Heart right ventricle (tissue), 16 donors: ENCODE data around the gene HOXD1. TPM values are rescaled to one million over a fixed set of nuclear protein-coding genes. Genes with fewer than 3 reads are reported as not detected.

Experiments
- ATAC-seq, 8 donors: fragments of 200-7000 bp; cut with Tn5 transposase; one replicate each; pipeline ENCODE4 v1.9.1; 2020; ENCODE audit warnings: mild to moderate bottlenecking in 8 of 8, moderate library complexity in 8 of 8, moderate number of reproducible peaks in 1 of 8
- DNase-seq, 2 donors: peaks; one replicate each; pipeline ENCODE4 v3.0.0-alpha.2; 2020
- H3K27ac ChIP-seq, 10 donors: fragments of 200-600 bp; sonication (generic) in 2 of 10; one replicate each; pipeline versions ENCODE4 v1.5.0 to v1.8.0; 2020 to 2022; ENCODE audit warnings: mild to moderate bottlenecking in 3 of 10
- H3K27me3 ChIP-seq, 7 donors: fragments of 200-600 bp; one replicate each; pipeline ENCODE4 v1.8.0; 2021 to 2022; ENCODE audit warnings: mild to moderate bottlenecking in 2 of 7
- H3K36me3 ChIP-seq, 9 donors: fragments of 200-600 bp; sonication (generic) in 1 of 9; one replicate each; pipeline versions ENCODE4 v1.5.0 to v1.8.0; 2020 to 2022; ENCODE audit warnings: mild to moderate bottlenecking in 2 of 9
- H3K4me1 ChIP-seq, 9 donors: fragments of 200-600 bp; sonication (generic) in 1 of 9; one replicate each; pipeline versions ENCODE4 v1.5.0 to v1.8.0; 2020 to 2022; ENCODE audit warnings: mild to moderate bottlenecking in 4 of 9
- H3K4me3 ChIP-seq, 10 donors: fragments of 200-600 bp; sonication (generic) in 2 of 10; one replicate each; pipeline versions ENCODE4 v1.5.0 to v1.8.0; 2020 to 2022; ENCODE audit warnings: mild to moderate bottlenecking in 7 of 10, moderate library complexity in 2 of 10
- H3K9me3 ChIP-seq, 11 donors: fragments of 200-600 bp in 10 of 11; sonication (generic) in 2 of 11; one replicate each; pipeline versions ENCODE4 v1.5.0 to v1.8.0; 2013 to 2022; ENCODE audit warnings: mild to moderate bottlenecking in 2 of 11, control low read depth in 1 of 11, moderate library complexity in 1 of 11
- CTCF ChIP-seq, 9 donors: fragments of 200-600 bp; sonication (generic) in 2 of 9; IDR thresholded peaks; one replicate each; pipeline versions ENCODE4 v1.5.0 to v1.8.0; 2021 to 2022; ENCODE audit warnings: antibody characterized with exemption in 9 of 9, mild to moderate bottlenecking in 5 of 9, moderate library complexity in 1 of 9
- WGBS, 2 donors: extraction: QIAGEN DNeasy Blood & Tissue Kit; methylation state at CpG; one replicate each; pipeline ENCODE4 v1.1.7; 2013; ENCODE audit warnings: inconsistent platforms in 1 of 2; 5-methylcytosine and 5-hydroxymethylcytosine counted together
- intact Hi-C, 10 donors: fragments of 100-400 bp; cut with DNase I; formaldehyde crosslinking; loops; one replicate each; pipeline versions ENCODE4 v1.11.1 to v1.14.2; 2022
- polyA plus RNA-seq, 2 donors: library from polyadenylated mRNA; stranded (reverse); fragments of 200-250 nt; gene quantifications; one replicate each; pipeline ENCODE4 v1.2.3, GENCODE V29; 2013
- total RNA-seq, 10 donors: library from RNA; stranded (reverse); fragmentation: NEBNext Ultra II Directional in 3 of 10; extraction: Animal tissue kit (Norgen Biotek cat#: 25700) in 3 of 10; gene quantifications; one replicate each; pipeline versions ENCODE4 v1.2.1 to v1.2.4, GENCODE V29; 2021 to 2023
- donor health status: Arrhythmogenic right ventricular cardiomyopathy.
- donor health status: ischemic (EF 13 %, LVEDD 7.1; RV severe dilation, severe dysfunction).
- donor health status: healthy with polysubstance abuse.
- donor health status: DM: no; HTN: yes; CAD: no.
- donor health status: DM: no; HTN: no; CAD: no.
- donor health status: ischemic (EF 25% LVEDD 6.9; RV normal size, moderate dysfunction).
- donor health status: ischemic (EF 25% LVEDD 5.7; RV mildly dilated, moderate dysfunction).
- donor health status: healthy.
- donor health status: DM: yes; HTN: yes; CAD: no.
- donor health status: Ischemic cardiomyopathy.
- donor health status: ischemic (EF 35%, LVEDD 5.7; RV mildly dilated, moderate dysfunction).
- donor health status: nonischemic (EF 11% LVEDD 7.7; RV severe dilation, severe dysfunction).
- donor health status: DM: yes; HTN: yes; CAD: no.
- donor health status: PGD.
- donor health status: ischemic (EF 29% LVEDD 5.4; RV normal size, mild dysfunction).
- donor health status: nonischemic (EF 23%, LVEDD 6.1; RV moderate dilation, normal function).

Gene HOXD1
- total and polyA plus RNA-seq, 12 donors, result 0.03 to 0.23 (median 0.17) TPM; not detected in 8

GRCh38 chr2:176140513-176141317, 47.8 kb upstream of the HOXD1 start:
- H3K27me3 ChIP-seq, result peaks cover 22 to 100% (median 98%) of the 10 kb centered on the region in 7 donors
- WGBS, 2 donors, result 9% methylated on average over 43 to 48 of the region's 48 CpGs

DNA sequence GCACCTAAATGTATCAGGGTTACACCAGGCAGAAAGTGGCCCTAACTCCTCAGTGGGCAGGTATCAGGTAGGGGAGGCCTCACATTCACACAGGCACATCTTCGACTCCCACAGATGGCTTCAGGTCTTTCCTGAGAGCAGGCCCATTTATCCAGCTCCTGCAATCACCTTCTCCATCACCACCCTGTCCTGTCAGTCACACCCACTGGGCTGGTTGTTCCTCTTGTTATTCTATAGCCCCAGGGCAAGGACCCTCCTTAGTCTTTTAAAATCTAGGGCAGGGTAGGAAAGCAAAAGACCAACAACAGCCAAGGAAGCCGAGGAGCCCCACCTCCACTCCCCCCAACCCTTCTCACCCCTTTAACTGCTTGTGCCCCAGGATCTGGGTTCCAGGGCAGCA, 46.2 kb upstream of the HOXD1 start:
- DNase-seq (no peak), ATAC-seq (no peak)
- Histone ChIP-seq H3K4me3 (no peak overlapping the region), H3K9me3 (no peaks in the 10 kb centered on the region), H3K27me3 (peaks cover 17 to 100% (median 99%) of the 10 kb centered on the region in 7 donors), H3K4me1 (peaks cover 0 to 15% (median 11%) of the 10 kb centered on the region in 9 donors), H3K36me3 (no peaks in the 10 kb centered on the region), H3K27ac (no peak overlapping the region)
- intact Hi-C loops, result loop anchor here in 9 of 10 donors (2.0 to 5.0 kb wide), 9 partner anchors 125 to 670 kb away; partner anchors contain the start of gene MTX2 (in 1 of the 9)
- 89 to 96% methylated on average over 2 of the region's 2 CpGs for WGBS, 2 donors
- no peak for TF ChIP-seq CTCF (IDR thresholded peaks at IDR 0.05)

More at GRCh38 chr2:176140513-176141317, 47.8 kb upstream of the HOXD1 start:
- Histone ChIP-seq H3K9me3 (no peaks in the 10 kb centered on the region), H3K4me1 (peaks cover 0 to 24% (median 18%) of the 10 kb centered on the region in 9 donors), H3K36me3 (no peaks in the 10 kb centered on the region), H3K27ac (peak overlapping the region in 3 of 10 donors; percentile 35 to 57 (median 56)), H3K4me3 (peak overlapping the region; percentile 11 to 65 (median 46))
- ATAC-seq, result peak; percentile 91 to 96 (median 94)
- peak; percentile 77 to 99 (median 93) for TF ChIP-seq CTCF (IDR thresholded peaks at IDR 0.05)
- intact Hi-C loops, result loop anchor here (1.0 to 5.0 kb wide), 15 partner anchors 127 to 672 kb away; partner anchors contain the start of gene MTX2 (in 1 of the 10)
- DNase-seq, result peak; percentile 49 to 69

DNA sequence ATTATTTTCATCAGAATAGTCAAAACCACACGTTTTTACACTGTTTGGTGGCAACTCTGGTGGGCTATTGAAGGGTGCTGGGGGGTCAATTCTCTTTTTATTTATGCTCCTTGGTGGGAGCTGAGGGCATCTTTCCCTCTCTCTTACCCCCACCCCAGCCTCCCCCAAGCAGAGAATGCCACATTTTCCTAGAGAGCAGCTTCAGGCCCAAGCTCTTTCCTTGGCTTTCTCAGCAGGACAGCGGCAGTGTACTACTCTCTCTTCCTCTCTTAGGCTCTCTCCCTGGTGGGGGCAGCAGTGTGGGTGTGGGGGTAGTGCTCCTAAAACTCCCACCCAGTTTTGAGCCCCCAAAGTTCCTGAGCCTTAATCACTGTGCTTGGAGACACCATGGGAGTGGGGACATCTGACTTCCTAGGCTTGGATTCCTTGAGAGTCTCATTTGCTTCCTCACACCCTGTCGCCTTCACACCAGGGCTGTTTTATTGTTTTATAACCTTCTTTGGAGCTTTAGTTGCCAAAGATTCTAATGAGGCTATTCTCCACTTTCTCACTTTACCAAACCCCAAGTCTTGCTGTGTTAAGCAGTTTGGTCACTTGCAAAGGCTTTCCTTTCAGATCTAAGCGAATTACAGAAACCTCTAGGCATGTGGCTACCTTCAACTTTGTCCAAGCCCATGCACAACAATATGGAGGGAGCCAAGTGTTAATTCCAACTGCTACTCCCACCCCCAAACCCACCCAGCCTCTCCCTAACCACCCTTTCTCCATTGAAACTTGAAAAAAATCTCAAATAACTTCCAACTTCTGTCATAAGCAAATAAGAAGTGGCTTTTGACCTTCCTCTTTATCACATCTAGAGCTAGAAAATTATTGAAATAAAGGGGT, 43.1 kb upstream of the HOXD1 start:
- 40 to 52% methylated on average over 4 of the region's 4 CpGs for WGBS, 2 donors
- H3K4me1 ChIP-seq, result peaks cover 0 to 8% (median 6%) of the 10 kb centered on the region in 9 donors
- H3K36me3 ChIP-seq, result no peaks in the 10 kb centered on the region
- TF ChIP-seq CTCF (IDR thresholded peaks at IDR 0.05), result no peak
- no peaks in the 10 kb centered on the region for H3K9me3 ChIP-seq
- DNase-seq (no peak), ATAC-seq (no peak)
- H3K27me3 ChIP-seq, result peaks cover 26 to 100% (median 99%) of the 10 kb centered on the region in 7 donors
- no peak overlapping the region for H3K27ac ChIP-seq
- H3K4me3 ChIP-seq, result no peak overlapping the region
- intact Hi-C loops, result no loop called here

GRCh38 chr2:176146101-176146500, 42.4 kb upstream of the HOXD1 start:
- TF ChIP-seq CTCF (IDR thresholded peaks at IDR 0.05), result no peak
- no peak overlapping the region for H3K27ac ChIP-seq
- peaks cover 32 to 100% (median 99%) of the 10 kb centered on the region in 7 donors for H3K27me3 ChIP-seq
- H3K4me3 ChIP-seq, result no peak overlapping the region
- intact Hi-C loops, result no loop called here
- no peaks in the 10 kb centered on the region for H3K9me3 ChIP-seq
- no peak for DNase-seq
- 31 to 35% methylated on average over 6 of the region's 6 CpGs for WGBS, 2 donors
- no peaks in the 10 kb centered on the region for H3K36me3 ChIP-seq
- ATAC-seq, result no peak
- no peaks in the 10 kb centered on the region for H3K4me1 ChIP-seq
